ENCODE measurements around the gene GKAP1.
A peak's percentile ranks its signal among the peaks of the same experiment; 100 is the strongest.
"Not testable (repeated sequence)": the region's sequence is repeated elsewhere in the genome, so short reads cannot be mapped to it uniquely, and the experiment has no call there.

The GKAP1 gene

DNA sequence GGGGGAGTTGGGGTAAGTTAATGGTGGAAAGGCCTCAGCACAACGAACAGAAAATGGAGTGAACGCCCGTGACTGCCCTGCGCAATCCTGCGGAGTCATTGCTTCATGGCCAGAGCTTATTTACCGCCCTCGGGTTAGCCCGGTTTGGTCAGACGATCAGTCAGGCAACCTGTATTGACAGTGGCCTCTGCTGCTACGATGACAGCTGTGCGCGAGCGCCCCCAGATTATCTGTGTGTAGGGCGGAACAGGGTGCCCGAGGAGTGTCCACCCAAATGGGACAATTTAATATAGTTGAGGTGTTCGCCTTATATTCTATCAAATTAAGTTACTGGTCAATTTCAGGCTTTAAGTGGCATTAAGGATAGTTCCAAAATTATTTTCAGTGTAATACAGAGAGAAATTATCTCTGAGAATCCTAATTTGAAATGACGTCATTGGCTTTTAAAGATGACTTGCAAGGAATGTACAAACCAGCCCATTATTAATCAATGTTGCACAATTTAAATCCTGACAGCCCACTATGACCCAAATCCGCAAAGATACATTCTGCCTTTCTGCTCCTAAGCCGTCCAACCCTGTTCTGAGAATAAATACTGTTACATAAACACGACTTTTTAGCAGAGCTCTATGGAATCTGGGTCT is 108.9 kb downstream of the GKAP1 start:
- peak; percentile 57 for DNase-seq

GRCh38 chr9:83707768-83708514 is 109.6 kb downstream of the GKAP1 start, which contains the start of gene UBQLN1:
Gene UBQLN1, minus strand, starts transcription at chr9:83707958. Its CDS starts 279 bp downstream, at chr9:83707679.
- peak; percentile 91 for DNase-seq
- Mint-ChIP-seq H3K36me3 (ENCODE audit: low read depth) (peaks cover 35% of the 10 kb centered on the region), H3K9me3 (peaks cover 18% of the 10 kb centered on the region), H3K4me1 (peaks cover 33% of the 10 kb centered on the region), H3K27ac (peak within 1 kb of the TSS; percentile 100), H3K27me3 (ENCODE audit: low read depth, poor library complexity) (no peaks in the 10 kb centered on the region), H3K4me3 (peak within 1 kb of the TSS; percentile 96)
- TF ChIP-seq, protein P1, sequence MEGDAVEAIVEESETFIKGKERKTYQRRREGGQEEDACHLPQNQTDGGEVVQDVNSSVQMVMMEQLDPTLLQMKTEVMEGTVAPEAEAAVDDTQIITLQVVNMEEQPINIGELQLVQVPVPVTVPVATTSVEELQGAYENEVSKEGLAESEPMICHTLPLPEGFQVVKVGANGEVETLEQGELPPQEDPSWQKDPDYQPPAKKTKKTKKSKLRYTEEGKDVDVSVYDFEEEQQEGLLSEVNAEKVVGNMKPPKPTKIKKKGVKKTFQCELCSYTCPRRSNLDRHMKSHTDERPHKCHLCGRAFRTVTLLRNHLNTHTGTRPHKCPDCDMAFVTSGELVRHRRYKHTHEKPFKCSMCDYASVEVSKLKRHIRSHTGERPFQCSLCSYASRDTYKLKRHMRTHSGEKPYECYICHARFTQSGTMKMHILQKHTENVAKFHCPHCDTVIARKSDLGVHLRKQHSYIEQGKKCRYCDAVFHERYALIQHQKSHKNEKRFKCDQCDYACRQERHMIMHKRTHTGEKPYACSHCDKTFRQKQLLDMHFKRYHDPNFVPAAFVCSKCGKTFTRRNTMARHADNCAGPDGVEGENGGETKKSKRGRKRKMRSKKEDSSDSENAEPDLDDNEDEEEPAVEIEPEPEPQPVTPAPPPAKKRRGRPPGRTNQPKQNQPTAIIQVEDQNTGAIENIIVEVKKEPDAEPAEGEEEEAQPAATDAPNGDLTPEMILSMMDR (IDR thresholded peaks at IDR 0.05) = no peak

More for the DNA sequence above, 108.9 kb downstream of the GKAP1 start:
- Mint-ChIP-seq H3K4me1 (peaks cover 33% of the 10 kb centered on the region), H3K36me3 (ENCODE audit: low read depth) (peaks cover 28% of the 10 kb centered on the region), H3K9me3 (peaks cover 18% of the 10 kb centered on the region), H3K27ac (peak overlapping the region; percentile 100), H3K4me3 (peak overlapping the region; percentile 96), H3K27me3 (ENCODE audit: low read depth, poor library complexity) (no peaks in the 10 kb centered on the region)
- TF ChIP-seq, protein P1 (IDR thresholded peaks at IDR 0.05) = no peak

DNA sequence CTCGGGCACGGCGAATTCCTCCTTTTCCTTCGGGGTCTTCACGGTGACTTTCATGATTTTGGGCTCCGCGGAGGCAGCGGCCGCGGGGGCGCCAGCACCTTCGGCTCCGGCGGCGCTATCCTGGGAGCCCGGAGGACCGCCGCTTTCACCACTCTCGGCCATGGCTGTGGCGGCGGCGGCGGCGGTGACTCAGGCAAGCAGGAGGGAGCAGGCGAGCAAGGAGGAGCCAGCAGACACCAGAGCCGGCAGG is 110.1 kb downstream of the GKAP1 start:
- Mint-ChIP-seq H3K9me3 (peaks cover 18% of the 10 kb centered on the region), H3K4me3 (peak overlapping the region; percentile 96), H3K4me1 (peaks cover 33% of the 10 kb centered on the region), H3K27ac (peak overlapping the region; percentile 100), H3K27me3 (ENCODE audit: low read depth, poor library complexity) (no peaks in the 10 kb centered on the region), H3K36me3 (ENCODE audit: low read depth) (peaks cover 37% of the 10 kb centered on the region)
- TF ChIP-seq, protein P1 (IDR thresholded peaks at IDR 0.05) = no peak
- DNase-seq = no peak

DNA sequence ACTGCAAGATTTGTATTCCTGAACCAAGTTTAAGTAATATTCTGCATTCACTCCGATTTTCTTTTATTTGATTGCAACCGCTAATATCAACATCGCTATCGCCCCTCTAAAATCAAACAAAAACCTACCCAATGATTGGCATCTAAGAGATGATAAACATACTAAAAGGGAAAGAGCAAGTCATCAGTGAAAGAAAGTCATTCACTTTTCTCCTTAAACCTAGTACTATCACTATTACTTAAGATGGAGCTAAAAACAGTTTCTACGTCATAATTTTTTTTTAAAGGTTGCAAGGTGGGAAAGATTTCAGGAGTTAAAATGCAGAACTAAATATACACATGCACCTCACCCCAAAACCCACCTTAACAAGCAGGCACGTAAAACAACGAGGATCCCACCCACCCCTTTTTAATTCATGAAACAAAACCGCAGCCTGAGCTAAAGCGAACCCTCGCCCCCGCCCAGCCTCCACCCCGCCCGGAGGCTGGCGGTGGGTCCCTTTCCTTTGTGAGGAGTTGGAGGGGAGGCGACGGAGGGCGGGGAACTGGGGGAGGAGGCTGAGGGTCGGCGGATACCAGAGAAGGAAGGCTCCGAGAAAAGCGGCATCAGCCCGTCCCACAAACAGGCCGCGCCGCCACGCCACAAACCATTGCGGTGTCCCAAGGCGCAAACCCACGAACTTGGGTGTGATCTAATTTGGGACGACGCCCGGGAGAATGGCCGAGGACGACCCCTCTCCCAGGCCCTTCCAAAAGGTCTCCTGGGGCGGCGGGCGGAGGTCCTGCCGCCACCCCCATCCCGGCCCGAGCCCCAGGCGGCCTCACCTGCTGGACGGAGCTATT is 110.7 kb downstream of the GKAP1 start:
- TF ChIP-seq, protein P1 (IDR thresholded peaks at IDR 0.05) = no peak
- Mint-ChIP-seq H3K4me3 (peak overlapping the region; percentile 96), H3K36me3 (ENCODE audit: low read depth) (peaks cover 37% of the 10 kb centered on the region), H3K4me1 (peaks cover 33% of the 10 kb centered on the region), H3K27ac (peak overlapping the region; percentile 90), H3K9me3 (peaks cover 18% of the 10 kb centered on the region), H3K27me3 (ENCODE audit: low read depth, poor library complexity) (no peaks in the 10 kb centered on the region)
- peak; percentile 76 for DNase-seq

DNA sequence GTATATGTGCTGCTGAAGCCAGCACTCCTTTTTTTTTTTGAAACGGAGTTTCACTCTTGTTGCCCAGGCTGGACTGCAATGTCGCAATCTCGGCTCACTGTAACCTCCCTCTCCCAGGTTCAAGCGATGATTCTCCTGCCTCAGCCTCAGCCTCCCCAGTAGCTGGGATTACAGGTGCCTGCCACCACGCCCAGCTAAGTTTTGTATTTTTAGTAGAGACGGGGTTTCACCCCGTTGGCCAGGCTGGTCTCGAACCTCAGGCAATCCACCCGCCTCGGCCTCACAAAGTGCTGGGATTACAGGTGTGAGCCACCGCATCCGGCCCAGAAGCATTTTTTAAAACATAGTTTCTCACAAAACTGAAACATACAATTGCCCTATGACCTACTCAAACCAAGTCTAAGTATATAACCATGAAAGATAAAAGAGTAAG is 112.3 kb downstream of the GKAP1 start:
- DNase-seq; H3K27ac Mint-ChIP-seq; H3K27me3 Mint-ChIP-seq (ENCODE audit: low read depth, poor library complexity): not testable (repeated sequence)
- peak overlapping the region; percentile 96 for H3K4me3 Mint-ChIP-seq
- peaks cover 37% of the 10 kb centered on the region for H3K36me3 Mint-ChIP-seq (ENCODE audit: low read depth)
- peaks cover 38% of the 10 kb centered on the region for H3K4me1 Mint-ChIP-seq
- peaks cover 18% of the 10 kb centered on the region for H3K9me3 Mint-ChIP-seq

DNA sequence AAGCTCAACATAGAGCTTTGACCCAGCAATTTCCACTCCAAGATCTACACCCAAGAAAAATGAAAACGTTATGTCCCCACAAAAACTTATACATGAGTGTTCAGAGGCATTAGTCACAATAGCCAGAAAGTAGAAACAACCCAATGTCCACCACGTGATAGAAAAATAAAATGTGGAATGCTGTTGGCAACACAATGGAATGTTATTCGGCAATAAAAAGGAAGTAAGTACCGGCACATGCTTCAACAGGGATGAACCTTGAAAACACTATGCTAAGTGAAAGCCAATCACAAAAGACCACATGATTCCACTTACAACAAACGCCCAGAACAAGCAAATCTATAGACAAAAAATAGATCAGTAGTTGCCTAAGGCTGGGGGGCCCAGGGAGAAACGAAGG is 115.8 kb downstream of the GKAP1 start:
- Mint-ChIP-seq H3K4me1 (peaks cover 22% of the 10 kb centered on the region), H3K9me3 (peaks cover 17% of the 10 kb centered on the region), H3K27ac (no peak overlapping the region), H3K4me3 (no peak overlapping the region), H3K36me3 (ENCODE audit: low read depth) (peaks cover 53% of the 10 kb centered on the region), H3K27me3 (ENCODE audit: low read depth, poor library complexity) (no peaks in the 10 kb centered on the region)
- DNase-seq = no peak
- TF ChIP-seq, protein P1 (IDR thresholded peaks at IDR 0.05) = no peak

Data from nephron progenitor cell (in vitro differentiated cells).